GM18505 (cell line): Measurements from ENCODE around the gene KY.

Experiments
- ATAC-seq: cut with Tn5 transposase; IDR thresholded peaks from one replicate; pipeline ENCODE4 v1.9.1; 2021; ENCODE audit not compliant: unreplicated experiment
- POLR2A ChIP-seq: IDR thresholded peaks from 4 replicates; pipeline ENCODE4 v1.6.1; 2011; ENCODE audit warnings: borderline replicate concordance; ENCODE audit not compliant: insufficient read depth, insufficient read length; ENCODE audit errors: extremely low read depth

The KY gene

DNA sequence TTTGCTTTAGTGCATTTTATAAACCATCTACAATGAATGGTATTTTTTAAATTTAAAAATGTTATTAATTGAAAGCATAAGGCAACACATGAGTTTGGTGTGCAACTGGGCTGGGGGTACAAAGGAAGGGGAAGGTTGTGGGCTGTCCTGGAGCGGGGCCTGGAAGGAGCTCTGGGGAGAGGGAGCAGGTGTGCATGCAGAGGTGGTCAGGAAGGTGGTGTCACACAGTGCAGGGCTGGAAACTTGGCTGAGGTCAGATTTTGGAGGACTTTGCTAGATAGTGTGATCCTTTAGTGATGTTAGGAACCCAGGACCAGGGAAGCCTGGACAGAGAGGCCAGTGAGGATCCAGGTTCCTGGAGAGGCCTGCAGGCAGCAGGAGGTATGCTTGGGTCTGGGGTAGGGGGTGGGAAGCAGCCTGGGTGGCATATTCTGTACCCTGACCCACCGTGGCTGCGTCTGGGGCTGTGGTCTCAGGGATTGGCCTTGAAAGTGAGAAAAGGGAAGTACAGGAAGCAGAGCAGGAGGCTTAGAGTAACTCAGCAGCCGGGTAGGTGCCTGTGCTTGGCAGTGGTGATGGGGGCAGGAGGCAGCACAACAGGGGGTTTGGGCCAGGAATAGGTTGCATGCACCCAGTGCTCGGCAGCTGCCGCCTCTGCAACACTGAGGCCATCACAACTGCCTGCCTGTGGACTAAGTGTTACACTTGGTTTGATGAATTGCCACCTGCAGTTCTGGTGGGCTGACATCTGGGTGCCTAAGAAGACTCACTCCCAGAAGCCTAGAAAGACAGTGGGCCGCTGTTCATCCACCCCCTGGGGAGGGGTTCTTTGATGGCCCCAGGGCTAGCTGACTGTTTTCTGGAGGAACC, 33.0 kb downstream of the KY start:
- no peak for TF ChIP-seq POLR2A
- no peak for ATAC-seq

DNA sequence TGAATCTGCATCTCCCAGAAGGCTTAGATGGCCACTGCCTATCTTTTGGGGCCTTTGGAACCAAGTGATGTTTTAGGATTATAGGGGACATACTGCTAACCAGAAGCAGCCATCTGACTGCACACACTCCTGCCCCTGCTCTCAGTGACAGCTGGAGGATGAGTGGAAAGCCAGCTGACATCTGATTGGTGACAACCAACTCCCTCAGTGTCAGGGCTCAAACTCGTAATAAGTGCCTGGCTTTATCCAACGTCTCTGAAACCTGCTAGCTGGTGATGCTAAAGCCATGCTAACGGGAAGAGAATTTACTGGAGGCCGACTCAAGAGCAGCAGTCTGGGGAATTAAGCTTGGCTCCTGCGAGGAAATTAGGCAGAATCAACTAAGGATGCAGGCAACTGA, 35.1 kb downstream of the KY start:
- ATAC-seq = no peak

DNA sequence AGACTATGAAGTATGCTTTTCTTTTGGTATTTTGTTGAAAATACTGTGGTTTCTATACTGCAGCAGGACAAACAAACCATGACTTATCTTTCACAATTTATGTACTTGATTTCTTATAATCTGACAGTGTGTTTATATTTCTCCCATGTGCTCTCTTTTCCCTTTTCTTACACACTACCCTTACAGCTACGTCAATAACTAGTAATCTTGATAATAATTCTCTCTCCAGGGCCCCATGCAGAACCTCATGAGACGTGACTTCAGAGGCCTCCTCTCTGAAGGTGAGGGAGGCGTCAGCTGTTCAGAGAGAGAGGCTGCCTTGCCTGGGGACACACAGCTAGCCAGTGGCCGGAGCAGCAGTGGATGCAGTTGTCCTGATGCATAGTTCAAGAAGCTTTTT, 35.9 kb downstream of the KY start:
- no peak for ATAC-seq
- no peak for TF ChIP-seq POLR2A

More for the DNA sequence above, 35.1 kb downstream of the KY start:
- TF ChIP-seq POLR2A = no peak

DNA sequence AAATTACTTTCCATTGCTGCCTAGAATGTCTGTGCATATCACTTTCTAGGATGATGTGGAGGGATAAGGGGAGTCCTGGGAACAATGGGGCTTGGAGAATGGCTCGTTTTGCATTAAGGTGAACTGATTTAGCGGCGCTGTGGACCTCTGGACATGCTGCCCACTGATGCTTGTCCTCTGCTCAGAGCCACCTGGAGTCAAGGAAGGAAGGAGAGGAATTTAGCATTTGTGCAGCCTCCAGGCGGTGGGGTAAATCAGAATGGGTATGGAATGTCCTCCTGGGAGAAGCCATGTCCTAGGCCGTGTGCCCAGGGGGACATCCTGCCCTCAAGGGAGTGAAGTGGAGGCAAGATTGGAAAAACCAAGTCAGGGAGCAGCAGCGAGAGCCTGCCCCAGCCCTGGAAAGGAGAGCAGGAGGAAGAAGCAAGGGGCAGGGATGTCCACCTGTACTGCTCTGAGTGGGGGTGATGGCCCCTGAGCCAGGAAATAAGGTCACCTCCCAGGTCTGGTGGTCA, 37.8 kb downstream of the KY start:
- ATAC-seq = no peak
- TF ChIP-seq POLR2A = no peak

DNA sequence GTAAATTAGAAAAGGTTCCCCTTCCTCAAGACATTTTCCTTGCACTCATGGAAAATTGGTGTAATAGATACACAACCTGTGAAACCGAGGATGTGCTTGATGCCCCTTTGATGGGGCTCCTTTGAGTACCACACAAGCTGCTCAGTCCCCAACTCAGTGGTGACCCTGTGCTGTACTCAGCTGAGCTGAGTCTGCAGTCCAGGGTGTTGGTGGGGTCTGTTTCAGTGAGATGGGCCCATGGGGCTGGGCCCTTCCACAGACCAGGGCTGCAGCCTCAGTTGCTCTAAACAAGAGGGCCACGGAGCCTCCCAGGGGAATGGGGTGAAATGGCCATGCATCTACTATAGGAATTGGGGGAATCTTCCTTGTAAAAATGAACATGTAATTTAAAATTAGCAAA, 39.3 kb downstream of the KY start:
- no peak for TF ChIP-seq POLR2A
- no peak for ATAC-seq

DNA sequence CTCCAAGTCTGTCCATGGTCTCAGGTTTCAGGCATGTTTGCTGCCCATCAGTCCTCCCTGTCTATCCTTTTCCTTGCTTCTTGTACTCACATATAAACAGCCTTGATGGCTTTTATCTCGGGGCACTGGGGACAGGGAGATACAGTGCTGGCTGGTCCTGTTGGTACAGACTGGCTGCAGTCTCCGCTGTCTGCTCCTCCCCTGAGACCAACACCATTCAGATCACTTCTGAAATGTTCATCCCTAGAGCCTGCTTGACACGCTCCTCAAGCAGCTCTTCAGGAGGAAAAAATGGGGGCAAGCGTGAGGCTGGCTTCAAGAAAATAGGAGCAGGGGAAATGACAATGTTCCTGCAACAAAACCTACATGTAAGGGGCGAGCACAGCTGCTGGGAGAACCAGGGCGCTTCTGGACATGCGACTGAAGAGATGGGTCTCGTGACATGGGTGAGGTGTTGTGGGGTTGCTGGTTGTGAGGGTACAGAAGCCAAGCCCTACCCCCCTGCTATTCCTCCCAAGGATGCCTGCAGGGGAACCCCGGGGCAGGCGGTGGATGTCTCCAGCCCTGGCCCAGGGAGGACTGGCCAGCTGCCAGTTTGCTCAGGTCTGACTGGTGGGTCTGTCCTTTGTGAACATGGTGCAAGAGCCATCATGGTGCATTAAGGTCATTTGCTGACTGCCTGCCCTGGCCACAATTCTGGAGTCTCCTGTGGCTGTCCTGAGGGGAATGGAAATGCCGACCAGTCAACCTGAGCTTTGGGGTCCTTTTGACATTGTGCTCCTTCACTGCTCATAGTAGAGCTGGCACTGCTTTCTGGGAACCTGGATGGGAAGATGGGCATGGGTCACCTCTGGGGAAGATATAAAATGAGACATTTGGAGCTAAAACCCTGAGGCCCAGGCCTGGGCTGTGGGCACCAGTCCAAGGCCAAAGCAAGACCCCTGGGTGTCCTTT, 40.1 kb downstream of the KY start:
- ATAC-seq = no peak
- TF ChIP-seq POLR2A = no peak

DNA sequence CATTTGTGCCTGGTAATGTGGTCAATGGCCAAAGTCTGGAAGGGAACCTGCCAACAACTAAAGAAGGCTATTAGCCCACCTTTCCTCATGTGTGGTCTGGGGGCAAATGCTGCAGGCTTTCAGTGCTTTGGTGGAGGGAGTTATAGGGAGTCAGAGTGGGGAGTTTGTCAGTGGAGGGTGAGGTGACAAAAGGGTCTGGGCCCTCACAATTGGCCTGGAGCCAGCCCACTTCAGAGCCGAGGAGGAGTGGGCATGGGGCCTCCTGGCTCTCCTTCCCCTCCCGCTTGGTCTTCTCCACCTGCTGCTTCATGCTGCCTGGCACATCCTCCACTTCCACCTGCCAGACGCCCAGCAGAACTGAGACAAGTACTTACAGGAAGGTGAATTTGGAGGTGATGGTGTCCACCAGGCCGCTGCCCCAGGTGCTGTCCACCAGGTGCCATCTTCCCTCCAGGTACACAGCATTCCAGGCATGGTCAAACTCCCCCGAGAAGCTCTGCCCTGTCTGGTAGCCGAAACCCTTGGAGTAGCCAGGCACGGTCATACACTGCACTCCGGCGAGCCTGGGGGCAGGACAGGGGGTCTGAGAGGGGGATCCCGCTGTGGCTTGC, 40.9 kb downstream of the KY start:
- TF ChIP-seq POLR2A = no peak
- no peak for ATAC-seq

DNA sequence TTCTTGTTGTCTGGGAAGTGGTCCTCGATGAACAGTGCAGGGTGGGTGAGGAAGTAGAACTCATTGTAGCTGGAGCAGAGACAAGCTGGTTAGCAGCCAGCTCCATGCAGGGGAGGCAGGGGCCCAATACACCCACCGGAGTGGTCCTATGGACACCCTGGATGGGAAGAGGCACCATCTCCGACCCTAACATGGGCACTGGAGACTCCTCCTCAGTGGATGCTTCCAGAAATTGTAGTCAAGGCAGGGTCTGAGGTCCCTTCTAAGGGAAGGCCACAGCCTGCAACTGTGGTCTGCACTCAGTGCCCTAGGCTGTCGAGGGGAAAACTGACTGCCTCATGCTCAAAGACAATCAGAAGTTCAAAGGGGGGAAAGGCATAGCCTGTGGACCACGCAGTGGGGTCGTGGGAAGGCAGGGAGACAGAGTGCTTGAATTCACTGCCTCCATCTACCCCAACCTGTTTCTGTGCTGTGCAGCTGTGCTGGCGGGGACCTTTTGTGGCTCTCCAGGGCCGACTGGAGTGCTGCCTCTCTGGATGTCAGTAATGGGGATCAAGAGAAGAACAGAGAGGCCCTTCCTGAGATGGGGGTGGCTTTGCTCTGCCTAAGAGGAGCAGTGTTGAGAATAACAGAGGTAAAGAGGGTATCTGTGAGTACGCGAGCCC, 41.9 kb downstream of the KY start:
- TF ChIP-seq POLR2A = no peak
- no peak for ATAC-seq

DNA sequence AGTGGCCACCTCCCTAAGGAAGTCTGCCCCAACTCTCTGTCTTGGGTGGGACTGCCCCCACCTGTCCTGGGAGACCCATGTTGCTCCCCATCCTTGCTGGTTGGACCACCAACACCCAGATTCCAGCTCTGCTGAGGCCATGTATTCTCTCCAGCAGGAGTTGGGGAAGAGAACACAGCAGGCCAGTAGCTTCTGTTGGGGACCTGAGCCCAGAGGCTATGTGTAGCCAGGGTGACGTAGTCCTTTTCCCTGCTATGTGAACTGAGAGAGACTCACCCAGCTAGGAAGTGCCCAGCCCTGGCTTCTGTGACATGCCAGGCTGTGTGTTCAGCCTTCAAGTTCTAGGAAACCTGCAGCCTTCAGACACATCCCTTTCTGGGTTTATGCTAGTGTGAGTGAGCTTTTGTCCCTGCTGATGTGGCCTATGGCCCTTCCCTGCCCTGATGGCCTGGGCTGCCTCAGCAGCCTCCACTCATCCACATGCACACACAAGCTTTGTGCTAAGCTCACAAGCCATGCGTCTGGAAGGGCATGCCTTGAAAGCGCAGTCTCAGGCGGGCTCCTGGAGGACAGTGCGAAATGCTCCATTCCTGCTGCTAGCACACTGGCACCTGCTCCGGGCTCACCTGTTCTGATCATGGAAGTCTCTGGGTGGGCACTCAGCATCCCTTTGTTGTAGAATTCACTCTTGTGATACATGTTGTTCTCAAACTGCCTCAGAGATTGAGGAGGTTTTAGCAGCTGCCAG, 42.6 kb downstream of the KY start:
- ATAC-seq = no peak
- no peak for TF ChIP-seq POLR2A

DNA sequence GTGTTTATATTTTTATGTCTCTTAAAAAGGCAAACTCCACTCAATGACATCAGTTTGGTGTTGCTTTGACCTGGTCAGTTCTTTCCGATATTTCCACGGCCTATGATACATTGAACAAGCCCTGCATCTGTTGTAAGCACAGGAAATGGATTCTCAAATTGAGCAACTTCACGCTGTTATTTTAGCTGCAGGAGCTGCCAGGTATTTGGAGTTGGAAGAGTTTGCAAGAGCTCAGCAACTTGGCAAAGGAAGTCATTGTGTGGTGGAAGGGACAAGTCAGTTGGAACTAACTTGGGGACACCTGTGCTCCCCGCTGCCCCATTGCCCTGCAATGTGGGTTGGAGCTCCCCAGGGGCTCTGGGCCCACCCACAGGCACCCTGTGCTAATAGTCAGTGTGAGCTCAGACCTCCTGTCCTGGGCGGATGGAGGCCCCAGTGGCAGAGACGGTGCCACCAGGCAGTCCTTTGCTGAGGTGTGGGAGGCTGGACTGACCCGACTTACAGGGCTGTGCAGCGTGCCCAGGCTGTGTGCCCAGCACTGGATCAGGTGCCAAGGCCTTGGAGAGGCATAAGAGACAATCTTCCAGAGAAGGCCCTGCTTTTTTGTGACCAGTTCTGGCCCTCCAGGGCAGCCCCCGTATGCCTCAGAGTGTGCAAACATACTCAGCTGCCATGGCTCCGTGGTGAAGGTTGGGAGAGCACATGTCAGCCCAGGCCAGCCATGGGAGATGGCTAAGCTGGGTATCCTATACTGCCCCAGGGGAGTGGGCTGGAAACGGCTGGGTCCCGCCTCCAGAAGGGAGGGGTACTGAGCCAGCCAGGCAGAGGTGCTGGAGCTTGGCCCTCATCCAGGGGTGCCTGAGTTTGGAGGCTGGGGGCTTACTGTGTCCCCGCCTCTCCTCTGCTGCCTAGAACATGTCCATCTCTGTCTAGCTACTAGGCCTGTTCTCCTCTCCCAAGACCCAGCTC, 43.5 kb downstream of the KY start:
- TF ChIP-seq POLR2A = no peak
- no peak for ATAC-seq
